ENCODE results near the gene ACOD1.
"Not testable (repeated sequence)": the region's sequence is repeated elsewhere in the genome, so short reads cannot be mapped to it uniquely, and the experiment has no call there.

Gene ACOD1

GRCh38 chr13:76950101-76950500 lies 1.8 kb downstream of the ACOD1 start:
- Histone ChIP-seq H3K9ac (ENCODE audit: low read length in 2 of 2) (no peak overlapping the region), H3K27me3 (ENCODE audit: control insufficient read depth in 1 of 2, insufficient read depth in 2 of 2, low read length in 2 of 2) (peaks cover 0 to 2% of the 10 kb centered on the region in 2 donors), H3K4me3 (ENCODE audit: low read length in 2 of 2) (no peak overlapping the region), H3K36me3 (ENCODE audit: control insufficient read depth in 2 of 2, insufficient read depth in 2 of 2, low read length in 2 of 2) (no peaks in the 10 kb centered on the region), H3K9me3 (ENCODE audit: control insufficient read depth in 2 of 2, low read length in 2 of 2) (no peaks in the 10 kb centered on the region), H3K4me1 (ENCODE audit: control insufficient read depth, insufficient read depth, low read length) (no peaks in the 10 kb centered on the region), H3K27ac (ENCODE audit: low read length) (no peak overlapping the region)

- no peak overlapping the region for H3K9ac ChIP-seq (ENCODE audit: low read length in 2 of 2)
Measured at GRCh38 chr13:76953968-76954367, 5.7 kb downstream of the ACOD1 start.

GRCh38 chr13:76954538-76954937 lies 6.2 kb downstream of the ACOD1 start:
- H3K4me1 ChIP-seq (ENCODE audit: control insufficient read depth, insufficient read depth, low read length): no peaks in the 10 kb centered on the region
- H3K4me3 ChIP-seq (ENCODE audit: low read length in 2 of 2): no peak overlapping the region
- no peak overlapping the region for H3K9ac ChIP-seq (ENCODE audit: low read length in 2 of 2)
- H3K27me3 ChIP-seq (ENCODE audit: control insufficient read depth in 1 of 2, insufficient read depth in 2 of 2, low read length in 2 of 2): peaks cover 0 to 4% of the 10 kb centered on the region in 2 donors
- no peak overlapping the region for H3K27ac ChIP-seq (ENCODE audit: low read length)
- H3K36me3 ChIP-seq (ENCODE audit: control insufficient read depth in 2 of 2, insufficient read depth in 2 of 2, low read length in 2 of 2): no peaks in the 10 kb centered on the region
- H3K9me3 ChIP-seq (ENCODE audit: control insufficient read depth in 2 of 2, low read length in 2 of 2): peaks cover under 1 to 4% of the 10 kb centered on the region in 2 donors

More at GRCh38 chr13:76953968-76954367, 5.7 kb downstream of the ACOD1 start:
- H3K27me3 ChIP-seq (ENCODE audit: control insufficient read depth in 1 of 2, insufficient read depth in 2 of 2, low read length in 2 of 2): peaks cover 0 to 4% of the 10 kb centered on the region in 2 donors
- no peaks in the 10 kb centered on the region for H3K4me1 ChIP-seq (ENCODE audit: control insufficient read depth, insufficient read depth, low read length)
- no peak overlapping the region for H3K27ac ChIP-seq (ENCODE audit: low read length)
- H3K9me3 ChIP-seq (ENCODE audit: control insufficient read depth in 2 of 2, low read length in 2 of 2): peaks cover 0 to 2% of the 10 kb centered on the region in 2 donors
- no peaks in the 10 kb centered on the region for H3K36me3 ChIP-seq (ENCODE audit: control insufficient read depth in 2 of 2, insufficient read depth in 2 of 2, low read length in 2 of 2)
- H3K4me3 ChIP-seq (ENCODE audit: low read length in 2 of 2): no peak overlapping the region

- Histone ChIP-seq H3K9ac (ENCODE audit: low read length in 2 of 2) (no peak overlapping the region), H3K27ac (ENCODE audit: low read length) (no peak overlapping the region), H3K4me3 (ENCODE audit: low read length in 2 of 2) (no peak overlapping the region), H3K36me3 (ENCODE audit: control insufficient read depth in 2 of 2, insufficient read depth in 2 of 2, low read length in 2 of 2) (no peaks in the 10 kb centered on the region), H3K9me3 (ENCODE audit: control insufficient read depth in 2 of 2, low read length in 2 of 2) (peaks cover 4 to 5% of the 10 kb centered on the region in 2 donors), H3K27me3 (ENCODE audit: control insufficient read depth in 1 of 2, insufficient read depth in 2 of 2, low read length in 2 of 2) (peaks cover 0 to 4% of the 10 kb centered on the region in 2 donors), H3K4me1 (ENCODE audit: control insufficient read depth, insufficient read depth, low read length) (no peaks in the 10 kb centered on the region)
Measured at GRCh38 chr13:76955193-76955592, 6.9 kb downstream of the ACOD1 start.

- H3K27me3 ChIP-seq (ENCODE audit: control insufficient read depth in 1 of 2, insufficient read depth in 2 of 2, low read length in 2 of 2): peaks cover 0 to 4% of the 10 kb centered on the region in 2 donors
- no peak overlapping the region for H3K9ac ChIP-seq (ENCODE audit: low read length in 2 of 2)
- no peaks in the 10 kb centered on the region for H3K36me3 ChIP-seq (ENCODE audit: control insufficient read depth in 2 of 2, insufficient read depth in 2 of 2, low read length in 2 of 2)
- no peak overlapping the region for H3K4me3 ChIP-seq (ENCODE audit: low read length in 2 of 2)
- H3K4me1 ChIP-seq (ENCODE audit: control insufficient read depth, insufficient read depth, low read length): no peaks in the 10 kb centered on the region
- peaks cover 5 to 7% of the 10 kb centered on the region in 2 donors for H3K9me3 ChIP-seq (ENCODE audit: control insufficient read depth in 2 of 2, low read length in 2 of 2)
- H3K27ac ChIP-seq (ENCODE audit: low read length): no peak overlapping the region
Measured at GRCh38 chr13:76955661-76956060, 7.3 kb downstream of the ACOD1 start.

- no peaks in the 10 kb centered on the region for H3K36me3 ChIP-seq (ENCODE audit: control insufficient read depth in 2 of 2, insufficient read depth in 2 of 2, low read length in 2 of 2)
- no peaks in the 10 kb centered on the region for H3K4me1 ChIP-seq (ENCODE audit: control insufficient read depth, insufficient read depth, low read length)
- no peak overlapping the region for H3K4me3 ChIP-seq (ENCODE audit: low read length in 2 of 2)
- no peak overlapping the region for H3K27ac ChIP-seq (ENCODE audit: low read length)
- H3K9me3 ChIP-seq (ENCODE audit: control insufficient read depth in 2 of 2, low read length in 2 of 2): peaks cover 5 to 9% of the 10 kb centered on the region in 2 donors
- H3K9ac ChIP-seq (ENCODE audit: low read length in 2 of 2): no peak overlapping the region
- H3K27me3 ChIP-seq (ENCODE audit: control insufficient read depth in 1 of 2, insufficient read depth in 2 of 2, low read length in 2 of 2): peaks cover 0 to 2% of the 10 kb centered on the region in 2 donors
Measured at GRCh38 chr13:76958841-76959432, 10.6 kb downstream of the ACOD1 start.

GRCh38 chr13:76959734-76960133 lies 11.4 kb downstream of the ACOD1 start:
- H3K36me3 ChIP-seq (ENCODE audit: control insufficient read depth in 2 of 2, insufficient read depth in 2 of 2, low read length in 2 of 2); H3K4me1 ChIP-seq (ENCODE audit: control insufficient read depth, insufficient read depth, low read length); H3K27me3 ChIP-seq (ENCODE audit: control insufficient read depth in 1 of 2, insufficient read depth in 2 of 2, low read length in 2 of 2); H3K27ac ChIP-seq (ENCODE audit: low read length); H3K9ac ChIP-seq (ENCODE audit: low read length in 2 of 2); H3K4me3 ChIP-seq (ENCODE audit: low read length in 2 of 2); H3K9me3 ChIP-seq (ENCODE audit: control insufficient read depth in 2 of 2, low read length in 2 of 2): not testable (repeated sequence)

- H3K36me3 ChIP-seq (ENCODE audit: control insufficient read depth in 2 of 2, insufficient read depth in 2 of 2, low read length in 2 of 2): no peaks in the 10 kb centered on the region
- no peak overlapping the region for H3K4me3 ChIP-seq (ENCODE audit: low read length in 2 of 2)
- H3K4me1 ChIP-seq (ENCODE audit: control insufficient read depth, insufficient read depth, low read length): peaks cover 10% of the 10 kb centered on the region
- H3K9ac ChIP-seq (ENCODE audit: low read length in 2 of 2): no peak overlapping the region
- no peaks in the 10 kb centered on the region for H3K27me3 ChIP-seq (ENCODE audit: control insufficient read depth in 1 of 2, insufficient read depth in 2 of 2, low read length in 2 of 2)
- no peak overlapping the region for H3K27ac ChIP-seq (ENCODE audit: low read length)
- peaks cover 0 to 1% of the 10 kb centered on the region in 2 donors for H3K9me3 ChIP-seq (ENCODE audit: control insufficient read depth in 2 of 2, low read length in 2 of 2)
Measured at GRCh38 chr13:76965759-76966421, 17.6 kb downstream of the ACOD1 start.

GRCh38 chr13:76967031-76967430 lies 18.7 kb downstream of the ACOD1 start:
- H3K9ac ChIP-seq (ENCODE audit: low read length in 2 of 2): no peak overlapping the region
- no peaks in the 10 kb centered on the region for H3K27me3 ChIP-seq (ENCODE audit: control insufficient read depth in 1 of 2, insufficient read depth in 2 of 2, low read length in 2 of 2)
- no peaks in the 10 kb centered on the region for H3K9me3 ChIP-seq (ENCODE audit: control insufficient read depth in 2 of 2, low read length in 2 of 2)
- no peak overlapping the region for H3K27ac ChIP-seq (ENCODE audit: low read length)
- H3K36me3 ChIP-seq (ENCODE audit: control insufficient read depth in 2 of 2, insufficient read depth in 2 of 2, low read length in 2 of 2): no peaks in the 10 kb centered on the region
- no peak overlapping the region for H3K4me3 ChIP-seq (ENCODE audit: low read length in 2 of 2)
- H3K4me1 ChIP-seq (ENCODE audit: control insufficient read depth, insufficient read depth, low read length): peaks cover 10% of the 10 kb centered on the region

- H3K27me3 ChIP-seq (ENCODE audit: control insufficient read depth in 1 of 2, insufficient read depth in 2 of 2, low read length in 2 of 2): no peaks in the 10 kb centered on the region
- no peak overlapping the region for H3K9ac ChIP-seq (ENCODE audit: low read length in 2 of 2)
- H3K4me3 ChIP-seq (ENCODE audit: low read length in 2 of 2): no peak overlapping the region
- peaks cover 10% of the 10 kb centered on the region for H3K4me1 ChIP-seq (ENCODE audit: control insufficient read depth, insufficient read depth, low read length)
- no peak overlapping the region for H3K27ac ChIP-seq (ENCODE audit: low read length)
- no peaks in the 10 kb centered on the region for H3K36me3 ChIP-seq (ENCODE audit: control insufficient read depth in 2 of 2, insufficient read depth in 2 of 2, low read length in 2 of 2)
- H3K9me3 ChIP-seq (ENCODE audit: control insufficient read depth in 2 of 2, low read length in 2 of 2): no peaks in the 10 kb centered on the region
Measured at GRCh38 chr13:76968041-76968440, 19.7 kb downstream of the ACOD1 start.
